ENCODE results near the gene PEDS1.

DNA sequence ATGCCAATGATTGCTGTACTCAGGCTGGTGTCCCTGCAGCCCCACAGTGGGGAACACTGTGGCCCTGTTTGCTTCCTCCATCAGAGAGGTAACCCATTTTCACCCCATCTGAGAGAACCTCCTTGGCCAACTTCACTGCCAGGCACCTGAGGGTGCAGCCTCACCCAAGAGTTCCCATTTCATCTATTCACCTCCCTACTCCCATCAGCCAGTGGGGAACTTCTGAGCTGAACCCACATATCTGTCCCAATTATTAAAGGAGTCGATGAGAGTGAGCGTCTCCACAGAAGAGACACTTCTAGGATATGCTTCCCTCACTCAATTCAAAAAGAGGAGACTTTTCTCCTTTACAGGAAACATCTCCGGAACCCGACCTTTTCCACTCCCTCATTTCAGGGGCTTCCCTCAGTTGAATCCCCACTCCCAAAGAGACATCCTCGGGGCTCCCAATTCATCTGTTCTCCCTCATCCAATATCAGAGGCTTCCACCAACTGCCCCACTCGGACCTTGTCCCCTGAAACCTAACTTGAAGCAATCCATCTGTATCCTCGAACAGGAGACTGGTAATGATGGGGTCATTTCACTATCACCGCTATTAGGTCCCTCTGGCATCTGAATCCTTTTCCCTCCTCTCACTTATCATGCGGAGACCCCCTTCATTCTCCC is 41.6 kb downstream of the PEDS1 start:
- TF ChIP-seq CTCF (IDR thresholded peaks at IDR 0.05; ENCODE audit: insufficient read depth, low read length): no peak
- no peak for TF ChIP-seq POLR2AphosphoS5 (IDR thresholded peaks at IDR 0.05; ENCODE audit: low read depth)
- no peak for TF ChIP-seq REST (IDR thresholded peaks at IDR 0.05; ENCODE audit: insufficient replicate concordance, low read depth)
- no peak for TF ChIP-seq GABPA (IDR thresholded peaks at IDR 0.05; ENCODE audit: low read depth)
- no peak for TF ChIP-seq SPI1 (IDR thresholded peaks at IDR 0.05; ENCODE audit: borderline replicate concordance, low read depth)

All from HL-60 (cell line).